GM20431 (cell line): ENCODE results near the gene SLC39A12.
"Not testable (repeated sequence)": the region's sequence is repeated elsewhere in the genome, so short reads cannot be mapped to it uniquely, and the experiment has no call there.

Source experiments
- in situ Hi-C: fragments of 300-500 bp; cut with MseI, MboI; formaldehyde crosslinking; loops from one replicate; pipeline ENCODE4 v1.15.0; 2020; ENCODE audit warnings: low sequenced_read_pairs; ENCODE audit not compliant: unreplicated experiment

The SLC39A12 gene

DNA sequence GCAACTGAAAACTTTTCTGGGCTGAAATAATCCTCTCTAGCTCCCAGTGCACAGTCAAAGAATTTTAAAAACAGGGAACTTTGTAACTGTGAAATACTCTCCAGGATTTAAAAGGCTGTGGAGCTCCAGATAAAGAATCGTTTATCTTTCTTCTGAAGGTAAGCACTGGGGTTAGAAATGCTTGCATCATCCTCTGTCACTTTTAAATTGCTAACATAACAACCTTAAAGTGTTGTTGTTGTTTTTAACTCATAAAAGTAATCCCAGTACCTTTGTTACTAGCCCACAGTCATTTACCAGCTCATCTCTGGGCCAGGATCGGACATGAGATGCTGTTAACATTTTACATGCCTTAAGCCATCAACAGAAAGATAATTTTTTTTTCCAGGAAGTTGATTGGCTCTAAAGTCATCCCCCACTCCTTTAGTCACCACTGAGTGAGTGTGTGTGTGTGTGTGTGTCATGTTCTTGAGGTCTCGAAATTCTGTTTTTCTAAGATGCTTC is at the start of gene SLC39A12:
SLC39A12 (plus strand) TSS at position 51 of the 504 bp plus-strand sequence. CDS start 1,359 bp downstream, outside the sequence.
- in situ Hi-C loops, result no loop called here

DNA sequence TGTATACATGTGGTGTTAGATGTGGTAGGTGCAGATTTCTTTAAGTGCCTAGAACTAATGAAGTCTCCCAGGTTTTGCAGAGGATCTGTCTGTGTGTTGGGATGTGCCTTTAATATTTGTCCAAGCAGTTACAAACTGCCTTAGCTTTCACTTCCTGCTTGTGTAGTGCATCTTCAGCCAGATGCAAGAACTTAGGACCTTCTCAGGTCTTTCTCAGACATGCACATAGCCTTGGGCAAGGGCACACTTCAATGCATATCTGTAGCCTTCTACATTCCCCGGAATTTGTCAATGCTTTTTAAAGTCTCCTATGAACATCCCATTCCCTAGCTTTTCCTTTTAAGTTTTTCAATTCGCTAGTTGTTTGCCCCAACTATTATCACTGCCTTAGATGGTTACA is 47.2 kb upstream of the SLC39A12 start:
- in situ Hi-C loops, result no loop called here

DNA sequence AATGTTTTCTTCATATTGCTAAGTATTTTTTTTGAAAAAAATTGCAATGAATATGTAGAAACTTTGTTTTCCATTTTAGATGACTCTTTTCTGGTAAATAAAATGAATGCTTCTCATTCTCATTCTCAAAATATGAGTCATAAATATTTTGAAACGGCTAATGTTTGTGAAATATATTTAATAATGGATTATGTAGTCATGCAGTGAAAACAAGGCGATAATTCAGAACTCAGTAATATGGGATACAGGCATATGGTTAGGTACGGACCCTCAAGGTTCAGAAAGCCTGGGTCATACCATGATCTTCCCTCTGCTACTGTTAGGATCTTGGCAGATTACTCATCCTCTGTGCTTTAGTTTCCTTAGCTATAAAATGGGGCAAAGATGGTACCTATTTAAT is 46.2 kb upstream of the SLC39A12 start:
- in situ Hi-C loops, result no loop called here

DNA sequence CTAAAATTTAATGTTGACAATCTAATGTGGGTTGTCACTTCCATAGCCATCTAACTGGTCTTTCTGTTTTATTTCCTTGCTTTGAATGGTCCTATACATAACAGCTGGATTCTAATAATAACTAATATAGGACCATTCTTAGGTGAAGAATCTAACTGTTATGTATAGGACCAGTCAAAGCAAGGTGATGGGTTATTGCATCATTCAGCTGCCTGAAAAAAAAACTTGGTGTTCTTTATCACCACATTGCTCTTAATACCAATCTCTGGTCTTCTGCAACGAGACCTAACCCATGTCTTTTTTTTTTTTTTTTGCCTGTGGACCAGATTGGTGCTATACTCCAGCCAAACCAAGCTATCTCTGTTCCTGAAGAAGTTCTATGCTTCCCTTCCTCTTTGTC is 45.7 kb upstream of the SLC39A12 start:
- in situ Hi-C loops, result no loop called here

DNA sequence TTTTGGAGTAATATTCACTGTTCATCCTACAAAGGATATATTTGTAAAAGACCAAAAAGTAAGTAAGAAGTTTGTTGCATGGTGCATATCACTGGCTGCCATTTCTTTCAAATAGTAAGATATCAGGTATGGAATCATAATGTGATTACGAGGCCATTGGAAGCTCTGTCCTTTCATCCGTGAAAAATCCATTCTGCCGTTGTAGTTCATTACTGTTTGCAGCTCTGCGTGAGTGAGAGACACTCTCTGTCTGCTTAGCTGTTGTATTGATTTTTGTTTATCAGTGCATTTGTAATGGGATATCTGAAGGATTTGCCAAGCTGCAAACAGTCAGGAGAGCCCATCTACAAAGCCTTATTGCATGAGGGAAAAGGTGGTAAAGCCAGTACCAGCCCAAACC is 44.1 kb upstream of the SLC39A12 start:
- in situ Hi-C loops, result no loop called here

DNA sequence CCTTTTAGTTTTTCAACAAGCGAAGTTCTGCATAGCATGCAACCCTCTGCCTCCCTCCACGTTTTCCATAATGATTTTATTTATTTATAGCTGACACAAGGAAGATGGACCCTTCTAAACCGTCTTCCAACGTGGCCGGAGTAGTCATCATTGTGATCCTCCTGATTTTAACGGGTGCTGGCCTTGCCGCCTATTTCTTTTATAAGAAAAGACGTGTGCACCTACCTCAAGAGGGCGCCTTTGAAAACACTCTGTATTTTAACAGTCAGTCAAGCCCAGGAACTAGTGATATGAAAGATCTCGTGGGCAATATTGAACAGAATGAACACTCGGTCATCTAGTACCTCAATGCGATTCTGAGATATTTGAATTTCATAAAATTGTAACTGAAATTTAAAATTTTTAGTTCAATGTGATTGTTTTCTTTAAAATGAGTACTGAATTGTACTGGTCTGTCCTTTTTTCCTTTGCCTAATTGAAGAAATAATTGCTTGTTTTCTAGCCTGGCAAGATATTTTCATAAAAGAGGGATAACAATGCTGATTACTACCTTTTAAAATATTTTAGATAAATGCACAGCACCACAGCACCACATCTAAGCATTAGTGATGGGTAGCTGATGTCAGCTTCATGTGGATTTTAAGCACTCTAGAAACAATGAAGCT is 41.5 kb upstream of the SLC39A12 start:
- in situ Hi-C loops, result no loop called here

DNA sequence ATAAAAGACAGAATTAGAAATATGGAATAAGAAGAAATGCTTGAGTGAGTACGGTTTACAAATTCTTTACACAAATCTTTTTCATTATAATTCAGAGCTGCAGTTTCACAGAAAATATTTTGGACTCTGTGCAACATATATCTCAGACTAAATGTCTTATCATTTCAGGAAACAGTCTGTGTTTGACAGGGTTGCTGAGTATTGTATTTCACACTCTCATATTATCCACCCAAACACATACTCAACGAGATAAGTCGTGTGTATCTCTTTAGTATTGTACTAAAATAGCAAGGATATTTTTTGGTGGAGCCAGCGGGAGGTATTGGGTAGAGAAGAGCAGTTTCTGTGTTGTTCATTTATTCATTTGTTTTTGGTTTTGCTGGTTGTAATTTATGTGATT is 39.0 kb upstream of the SLC39A12 start:
- in situ Hi-C loops, result no loop called here

DNA sequence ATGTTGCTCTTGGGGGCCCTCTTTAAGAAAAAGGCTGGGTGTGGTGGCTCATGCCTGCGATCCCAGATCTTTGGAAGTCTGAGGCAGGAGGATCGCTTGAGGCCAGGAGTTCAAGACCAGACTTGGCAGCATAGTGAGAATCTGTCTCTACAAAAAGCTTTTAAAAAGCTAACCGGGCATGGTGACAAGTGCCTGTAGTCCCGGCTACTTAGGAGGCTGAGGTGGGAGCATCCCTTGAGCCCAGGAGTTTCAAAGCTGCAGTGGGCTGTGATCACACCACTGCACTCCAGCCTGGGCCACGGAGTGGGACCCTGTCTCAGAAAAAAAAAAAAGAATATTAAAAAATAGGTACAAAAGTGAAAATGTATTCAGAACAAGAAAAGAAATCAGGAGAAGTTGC is 38.1 kb upstream of the SLC39A12 start:
- in situ Hi-C loops, result no loop called here

DNA sequence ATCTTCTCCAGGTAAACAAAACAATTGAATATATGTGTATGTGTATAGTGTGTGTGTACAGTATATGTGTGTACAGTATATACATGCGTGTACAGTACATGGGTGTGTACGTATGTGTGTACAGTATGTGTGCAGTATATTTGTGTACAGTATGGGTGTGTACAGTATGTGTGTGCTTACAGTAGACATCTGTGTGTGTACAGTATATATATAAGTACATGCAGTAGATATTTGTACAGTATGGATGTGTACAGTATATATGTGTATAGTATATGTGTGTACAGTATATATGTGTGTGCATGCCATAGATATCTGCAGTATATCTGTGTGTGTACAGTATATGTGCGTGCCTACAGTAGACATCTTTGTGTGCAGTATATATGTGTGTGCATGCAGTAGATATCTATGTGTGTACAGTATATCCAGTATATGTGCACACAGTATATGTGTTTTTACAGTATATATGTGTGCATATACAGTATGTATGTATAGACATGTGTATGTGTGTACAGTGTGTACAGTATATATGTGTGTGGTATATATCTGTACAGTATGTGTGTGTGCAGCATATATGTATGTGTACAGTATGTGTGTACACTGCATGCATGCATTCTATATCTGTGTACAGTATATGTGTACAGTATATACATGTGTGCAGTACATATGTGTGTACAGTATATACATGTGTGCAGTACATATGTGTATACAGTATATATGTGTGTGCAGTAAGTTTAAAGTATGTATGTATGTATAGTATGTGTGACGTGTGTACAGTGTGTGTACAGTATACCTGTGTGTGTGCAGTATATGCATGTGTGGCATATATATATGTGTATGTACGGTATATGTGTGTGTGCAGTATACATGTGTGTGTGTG is 37.3 kb upstream of the SLC39A12 start:
- in situ Hi-C loops, result no loop called here

DNA sequence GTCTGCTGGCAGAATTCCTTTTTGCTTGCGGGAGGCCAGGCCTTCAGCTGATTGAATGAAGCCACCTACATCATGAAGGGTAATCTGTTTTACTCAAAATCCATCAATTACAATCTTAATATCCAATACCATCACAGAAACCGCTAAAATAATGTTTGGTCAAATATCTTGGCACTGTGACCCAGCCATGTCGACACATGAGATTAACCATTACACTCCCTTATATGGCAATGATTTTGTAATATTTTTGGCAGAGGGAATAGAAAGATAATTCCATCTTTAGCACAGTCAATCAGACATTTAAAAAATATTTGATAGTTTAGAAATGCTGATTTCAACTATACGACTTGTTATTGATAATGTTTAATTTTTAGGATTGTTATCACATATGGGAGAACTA is 36.5 kb upstream of the SLC39A12 start:
- in situ Hi-C loops, result no loop called here

DNA sequence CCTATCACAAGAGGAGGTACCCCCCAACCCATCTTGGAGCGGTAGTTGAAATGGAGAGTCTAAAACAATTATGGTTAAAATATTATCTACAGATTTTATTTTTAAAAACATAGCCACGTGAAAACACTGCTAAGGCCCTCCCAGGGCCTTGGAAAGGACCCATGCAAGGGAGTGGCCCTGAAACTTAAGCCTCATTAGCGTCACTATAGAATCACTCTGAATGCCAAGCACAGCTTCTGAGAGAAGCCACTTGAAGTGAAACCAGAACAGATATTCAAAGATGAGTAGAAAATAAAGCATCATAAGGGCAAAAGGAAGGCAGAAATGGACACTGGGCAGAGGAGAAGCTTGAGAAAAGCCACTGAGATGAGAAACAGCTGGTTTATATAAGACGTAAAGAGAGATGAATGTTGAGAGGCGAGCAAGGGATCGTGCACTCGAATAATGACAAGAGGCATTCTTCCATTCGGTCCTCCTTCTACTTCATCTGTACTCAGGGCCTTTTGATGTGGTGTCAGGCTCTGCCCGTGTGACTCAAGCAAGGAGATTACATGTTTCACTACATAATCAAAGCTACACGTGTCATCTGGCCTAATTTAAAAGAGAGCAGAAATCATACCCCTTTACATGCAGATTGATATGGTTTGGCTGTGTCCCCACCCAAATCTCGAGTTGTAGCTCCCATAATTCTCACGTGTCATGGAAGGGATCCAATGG is 33.4 kb upstream of the SLC39A12 start:
- in situ Hi-C loops, result no loop called here

DNA sequence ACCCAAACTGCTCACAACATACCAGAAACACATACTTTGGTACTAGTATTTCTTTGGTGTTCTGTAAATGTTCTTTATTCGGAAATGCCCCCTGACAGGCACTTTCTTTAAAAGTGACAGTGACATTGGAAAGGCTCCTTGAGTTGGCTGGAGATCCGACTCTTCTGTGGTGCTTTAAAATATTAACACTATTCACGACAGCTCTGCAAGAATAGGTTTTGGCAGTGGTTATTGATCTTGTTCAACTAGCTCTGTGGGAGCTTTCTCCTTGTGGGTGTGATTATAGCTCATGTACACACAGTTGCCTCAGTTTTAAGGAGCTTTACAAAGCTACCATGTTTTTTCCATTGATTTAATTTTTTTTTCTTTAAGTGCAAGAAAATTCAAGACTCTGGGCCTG is 30.3 kb upstream of the SLC39A12 start:
- in situ Hi-C loops, result no loop called here

DNA sequence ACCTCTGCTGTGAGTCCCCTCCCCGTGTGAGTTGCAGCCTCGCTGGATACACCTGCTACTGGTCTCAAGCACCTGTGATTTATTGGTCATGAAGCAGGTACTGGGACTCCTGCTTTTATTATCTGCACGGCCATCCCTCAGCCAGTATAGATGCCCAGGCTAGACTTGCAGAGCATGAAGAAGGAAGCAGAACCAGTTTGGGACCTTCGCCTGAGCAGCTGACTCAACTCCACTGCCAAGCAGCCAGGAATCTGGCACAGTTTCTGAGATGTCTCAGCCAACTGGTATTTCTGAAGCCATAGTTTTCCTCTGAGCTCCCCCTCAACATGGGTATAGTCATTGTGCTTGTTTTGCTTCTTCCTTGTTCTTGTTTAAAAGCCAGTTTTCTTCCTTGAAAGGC is 28.0 kb upstream of the SLC39A12 start:
- in situ Hi-C loops, result no loop called here

DNA sequence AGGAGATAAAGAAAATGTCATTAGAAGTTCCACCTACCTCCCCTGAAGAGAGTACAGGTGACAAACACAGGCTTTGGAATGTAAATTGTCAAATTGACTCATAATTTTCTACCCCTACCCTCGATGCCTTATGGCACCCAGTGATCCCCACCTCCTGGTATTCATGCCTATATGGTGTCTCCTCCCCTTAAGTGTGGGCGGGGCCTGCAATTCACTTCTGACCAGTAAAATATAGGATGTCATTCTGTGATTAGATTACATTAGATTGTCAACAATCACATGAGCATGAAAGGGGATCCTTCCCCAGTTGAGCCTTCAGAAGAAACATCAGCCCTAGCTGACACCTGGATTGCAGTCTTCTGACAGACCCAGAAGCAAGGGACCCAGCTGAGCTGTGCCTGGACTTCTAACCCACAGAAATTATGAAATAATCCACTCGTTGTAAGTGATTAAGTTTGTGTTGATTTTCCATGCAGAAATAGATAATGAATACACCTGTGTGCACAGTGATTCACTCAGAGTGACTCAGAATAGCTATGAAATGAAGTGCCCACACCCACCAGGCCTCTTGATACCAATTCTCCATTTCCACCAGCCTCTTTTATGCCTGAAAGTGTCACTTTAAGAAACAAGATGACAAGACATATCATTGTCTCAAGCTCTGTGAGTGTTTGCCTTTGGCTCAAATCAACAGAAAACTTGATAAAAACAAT is 8.5 kb upstream of the SLC39A12 start:
- in situ Hi-C loops, result no loop called here

DNA sequence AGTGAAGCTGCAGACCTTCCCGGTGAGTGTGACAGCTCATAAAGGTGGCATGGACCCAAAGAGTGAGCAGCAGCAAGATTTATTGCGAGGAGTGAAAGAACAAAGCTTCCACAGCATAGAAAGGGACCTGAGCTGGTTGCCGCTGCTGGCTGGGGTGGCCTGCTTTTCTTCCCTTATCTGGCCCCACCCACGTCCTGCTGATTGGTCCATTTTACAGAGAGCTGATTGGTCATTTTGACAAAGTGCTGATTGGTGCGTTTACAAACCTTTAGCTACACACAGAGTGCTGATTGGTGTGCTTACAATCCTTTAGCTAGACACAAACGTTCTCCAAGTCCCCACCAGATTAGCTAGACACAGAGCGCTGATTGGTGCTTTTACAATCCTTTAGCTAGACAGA is 1.4 kb upstream of the SLC39A12 start:
- in situ Hi-C loops, result not testable (repeated sequence)

DNA sequence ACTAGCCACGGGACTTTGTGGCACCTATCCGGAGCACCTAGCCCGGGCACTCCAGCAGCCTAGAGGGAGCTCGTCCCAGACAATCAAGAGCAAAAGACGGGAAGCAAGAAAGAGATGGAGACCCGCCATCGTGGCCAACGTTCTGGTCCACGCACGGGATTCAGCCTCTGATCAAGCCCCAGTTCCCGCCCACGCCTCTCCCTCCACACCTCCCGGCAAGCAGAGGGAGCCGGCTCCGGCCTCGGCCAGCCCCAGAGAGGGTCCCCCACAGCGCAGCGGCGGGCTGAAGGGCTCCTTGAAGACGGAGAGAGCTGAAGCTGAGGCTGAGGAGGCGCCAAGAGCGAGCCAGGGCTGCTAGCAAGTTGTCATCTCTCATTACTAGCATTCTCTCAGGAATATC is 992 bp upstream of the SLC39A12 start:
- in situ Hi-C loops, result no loop called here

DNA sequence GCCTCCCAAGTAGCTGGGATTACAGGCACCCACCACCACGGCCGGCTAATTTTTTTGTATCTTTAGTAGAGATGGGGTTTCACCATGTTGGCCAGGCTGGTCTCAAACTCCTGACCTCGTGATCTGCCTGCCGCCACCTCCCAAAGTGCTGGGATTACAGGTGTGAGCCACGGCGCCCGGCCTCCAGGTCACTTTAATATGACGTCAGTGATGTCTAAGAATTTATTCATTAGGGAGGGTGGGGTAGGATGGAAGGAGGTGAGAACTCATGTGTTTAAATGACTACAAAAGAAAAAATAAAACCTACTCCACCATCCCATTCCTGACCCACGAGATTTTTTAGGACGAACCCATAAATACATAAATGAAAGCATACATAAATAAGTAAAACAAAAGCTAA is 2.7 kb downstream of the SLC39A12 start:
- in situ Hi-C loops, result not testable (repeated sequence)

DNA sequence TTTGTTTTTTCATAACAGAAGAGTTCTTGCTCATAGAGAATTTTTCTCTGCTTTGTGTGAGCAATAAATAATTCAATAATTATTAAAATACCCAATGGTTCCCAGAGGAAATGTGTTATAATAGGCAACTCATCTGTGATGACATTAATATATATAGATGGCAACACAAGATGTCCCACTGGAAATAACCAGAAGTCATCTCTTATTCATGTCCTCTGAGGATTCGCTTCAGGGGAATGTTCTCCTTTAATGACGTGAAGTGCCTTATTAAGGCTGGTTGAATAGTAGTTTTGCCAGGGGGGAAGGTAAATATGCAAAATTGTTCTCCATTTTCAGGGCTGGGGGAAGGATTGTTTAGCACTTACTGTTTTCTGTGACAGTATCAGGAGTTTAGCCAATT is 3.1 kb downstream of the SLC39A12 start:
- in situ Hi-C loops, result no loop called here

DNA sequence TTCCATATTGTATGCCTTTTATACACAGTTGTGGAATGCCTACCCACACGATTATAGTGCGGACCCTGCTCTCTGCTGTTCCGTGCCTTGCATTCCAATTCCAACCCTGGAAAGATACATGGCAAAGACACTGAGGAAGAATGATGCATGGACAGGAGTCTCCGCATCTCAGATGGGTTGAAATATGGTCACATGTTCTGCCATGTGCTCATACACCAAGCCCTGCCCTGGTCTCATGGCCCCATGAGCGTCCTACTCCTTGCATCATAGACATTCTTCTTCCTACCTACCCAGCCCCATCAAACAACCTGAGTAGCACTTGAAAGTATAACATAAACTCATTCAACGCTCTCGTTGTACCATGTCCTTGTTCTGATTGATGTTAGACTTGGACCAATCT is 6.3 kb downstream of the SLC39A12 start:
- in situ Hi-C loops, result no loop called here

DNA sequence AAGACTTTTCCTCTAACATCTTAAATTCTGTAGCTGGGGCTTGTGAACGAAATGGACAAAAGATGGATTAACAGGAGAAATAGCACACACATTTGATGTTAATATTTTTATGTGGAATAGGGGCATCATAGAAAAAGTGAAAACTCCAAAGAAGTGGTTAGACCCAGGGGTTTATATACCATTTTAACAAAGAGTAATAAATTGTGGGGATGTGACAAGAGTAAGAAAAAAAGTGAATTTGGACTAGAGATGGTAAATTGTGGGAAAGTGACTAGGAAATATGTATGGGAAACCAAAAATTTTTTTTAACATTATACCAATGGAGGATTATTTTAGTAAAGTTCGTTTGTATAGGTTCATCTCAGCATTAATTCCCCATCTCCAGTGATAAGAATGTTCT is 8.2 kb downstream of the SLC39A12 start:
- in situ Hi-C loops, result no loop called here
